HT-29 (cell line): ENCODE results near the gene IGFLR1. TPM values are rescaled to one million over a fixed set of nuclear protein-coding genes. Genes with fewer than 3 reads are reported as not detected.
"Not testable (repeated sequence)": the region's sequence is repeated elsewhere in the genome, so short reads cannot be mapped to it uniquely, and the experiment has no call there.

Experiments
- DNase-seq: peaks from one replicate; pipeline ENCODE4 v3.0.0-alpha.2; 2015; ENCODE audit warnings: low spot score
- total RNA-seq: library from RNA; depleted of rRNA; stranded (reverse); fragments of >200 nt; shearing (Covaris generic); gene quantifications from 2 replicates; pipeline ENCODE4 v1.2.3, GENCODE V29; 2014; rRNA removed

IGFLR1 gene
- total RNA-seq, 1 experiment from 2014 or later: 10.0 TPM

GRCh38 chr19:35710784-35711723 is 31.2 kb downstream of the IGFLR1 start:
- no peak for DNase-seq

DNA sequence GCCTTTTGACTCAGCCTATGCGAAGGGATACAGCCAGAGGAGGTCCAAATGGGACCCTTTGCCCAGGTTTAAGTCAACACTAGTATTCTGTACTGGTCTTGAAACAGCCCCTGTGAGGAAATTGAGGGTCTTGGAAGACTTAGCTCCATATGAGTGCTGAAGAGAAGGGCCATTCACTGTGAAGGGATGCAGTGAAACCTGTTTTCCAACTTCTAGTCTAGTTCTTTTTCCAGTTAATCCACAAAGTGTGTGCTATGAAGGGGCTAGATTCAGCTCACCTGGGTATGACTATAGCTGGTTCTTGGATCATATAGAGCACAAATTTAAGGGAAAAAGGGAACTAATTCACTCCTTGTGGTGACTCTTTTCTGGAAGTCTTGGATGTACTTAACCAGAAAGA is 33.9 kb downstream of the IGFLR1 start:
- DNase-seq: no peak

DNA sequence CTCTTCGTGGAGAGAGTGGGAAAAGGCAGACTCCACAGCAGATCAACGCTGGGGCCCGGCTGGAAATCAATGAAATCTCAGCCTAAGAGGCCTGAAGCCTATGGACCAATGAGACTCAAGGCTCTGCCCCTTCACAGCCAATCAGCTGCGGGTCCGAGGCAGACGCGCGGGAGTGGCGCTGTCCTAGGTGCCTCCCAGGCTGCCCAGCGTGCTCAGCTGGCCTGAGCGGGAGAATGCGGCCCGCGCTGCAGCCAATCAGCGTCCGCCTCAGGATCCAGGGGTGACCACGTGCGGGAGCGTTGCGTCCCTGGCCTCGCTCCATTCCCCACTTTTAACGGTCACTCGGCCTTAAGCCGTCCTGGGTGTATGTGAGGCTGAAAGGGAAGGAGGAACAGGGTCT is 38.0 kb downstream of the IGFLR1 start, which contains the start of gene ZBTB32:
TSS of gene ZBTB32 (plus strand) at position 341 of the 400 bp plus-strand sequence. CDS start 10,069 bp downstream, outside the sequence.
- no peak for DNase-seq

DNA sequence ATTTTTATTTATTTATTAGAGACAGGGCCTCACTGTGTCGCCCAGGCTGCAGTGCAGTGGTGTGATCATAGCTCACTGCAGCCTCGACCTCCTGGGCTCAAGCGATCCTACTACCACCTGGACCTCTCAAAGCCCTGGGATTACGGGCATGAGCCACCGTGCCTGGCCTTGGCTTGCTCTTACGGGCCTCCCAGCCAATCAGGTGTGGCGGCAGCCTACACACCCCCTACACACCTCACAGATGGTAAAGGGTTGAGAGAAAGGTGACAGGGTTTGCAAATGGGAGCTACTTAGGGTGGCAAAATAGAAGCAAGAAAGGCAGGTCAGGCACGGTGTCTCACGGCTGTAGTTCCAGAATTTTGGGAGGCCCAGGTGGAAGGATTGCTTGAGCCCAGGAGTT is 38.9 kb downstream of the IGFLR1 start:
- DNase-seq: no peak

GRCh38 chr19:35702223-35703012 is 39.8 kb downstream of the IGFLR1 start:
- DNase-seq: peak; percentile 99

DNA sequence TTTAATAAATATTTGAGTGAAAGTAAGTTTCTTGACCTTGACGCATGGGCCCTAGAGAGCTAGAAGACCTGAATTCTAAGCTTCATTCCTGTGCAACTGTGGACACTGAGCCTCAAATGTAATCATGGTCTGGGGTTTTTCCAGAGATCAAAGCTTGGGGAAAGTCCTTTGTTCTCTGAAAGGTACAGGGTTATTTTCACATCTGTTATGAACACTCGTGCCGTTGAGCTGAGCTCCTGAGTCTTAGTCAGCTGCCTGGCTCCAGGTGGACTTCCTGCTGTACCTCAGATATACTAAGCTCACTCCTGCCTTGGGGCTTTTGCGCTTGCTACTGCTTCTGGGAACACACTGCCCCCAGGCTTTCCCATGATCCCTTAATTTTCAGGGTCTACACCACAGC is 45.4 kb downstream of the IGFLR1 start:
- DNase-seq: no peak

- no peak for DNase-seq
These were observed 46.3 kb downstream of the IGFLR1 start for GRCh38 chr19:35695895-35696422.

GRCh38 chr19:35693835-35694599 is 48.2 kb downstream of the IGFLR1 start:
- DNase-seq: peak; percentile 98

DNA sequence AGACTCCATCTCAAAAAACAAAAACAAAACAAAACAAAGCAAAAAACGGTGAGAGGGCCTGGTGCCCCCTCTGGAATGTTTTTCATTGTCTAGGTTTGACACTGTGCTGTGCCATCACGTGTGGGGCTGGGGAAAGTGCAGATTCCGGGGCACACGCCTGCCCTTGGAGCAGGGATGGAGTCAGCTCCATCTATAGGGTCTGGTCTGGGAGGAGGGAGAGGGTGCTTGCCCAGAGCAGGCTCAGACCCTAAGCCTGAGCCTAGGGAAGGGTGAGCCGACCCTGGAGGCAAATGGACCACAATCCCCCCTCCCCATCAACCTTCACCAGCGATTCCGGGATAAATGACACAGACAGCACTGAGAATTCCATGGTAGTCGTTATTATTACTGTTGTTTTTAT is 48.8 kb downstream of the IGFLR1 start:
- DNase-seq: no peak

GRCh38 chr19:35692010-35692409 is 50.2 kb downstream of the IGFLR1 start:
- DNase-seq: peak; percentile 38

DNA sequence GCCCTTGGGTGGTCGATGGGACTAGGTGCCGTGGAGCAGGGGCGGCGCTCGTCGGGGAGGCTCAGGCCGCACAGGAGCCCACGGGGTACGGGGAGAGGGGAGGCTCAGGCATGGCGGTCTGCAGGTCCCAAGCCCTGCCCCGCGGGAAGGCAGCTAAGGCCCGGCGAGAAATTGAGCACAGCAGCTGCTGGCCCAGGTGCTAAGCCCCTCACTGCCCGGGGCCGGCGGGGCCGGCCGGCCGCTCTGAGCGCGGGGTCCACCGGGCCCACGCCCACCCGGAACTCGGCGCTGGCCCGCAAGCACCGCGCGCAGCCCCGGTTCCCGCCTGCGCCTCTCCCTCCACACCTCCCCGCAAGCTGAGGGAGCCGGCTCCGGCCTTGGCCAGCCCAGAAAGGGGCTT is 51.1 kb downstream of the IGFLR1 start:
- not testable (repeated sequence) for DNase-seq

DNA sequence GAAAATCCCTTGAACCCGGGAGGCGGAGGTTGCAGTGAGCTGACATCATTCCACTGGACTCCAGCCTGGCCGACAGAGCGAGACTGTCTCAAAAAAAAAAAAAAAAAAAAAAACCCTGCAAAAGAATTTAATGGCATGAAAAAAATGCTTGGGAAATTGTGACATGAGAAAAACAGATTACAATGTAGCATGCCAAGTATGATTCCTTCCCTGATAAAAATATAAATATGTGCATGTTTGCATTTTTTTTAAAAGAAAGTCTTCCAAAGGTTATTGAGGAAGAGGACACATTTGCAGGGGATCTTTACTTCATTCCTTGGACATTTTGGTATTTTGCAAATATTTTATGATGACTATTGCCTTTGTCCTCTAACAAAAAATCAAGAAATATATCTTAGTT is 52.4 kb downstream of the IGFLR1 start:
- no peak for DNase-seq

Other genes starting within 250 kb of the IGFLR1 start
- gene DMKN, start 228.8 kb downstream of the IGFLR1 start, total RNA-seq: 7.0 and 8.6 TPM in 2 replicates
- gene SBSN, start 214.1 kb downstream of the IGFLR1 start, total RNA-seq: not detected in 2 replicates
- not detected in 2 replicates for gene GAPDHS, start 209.0 kb downstream of the IGFLR1 start, total RNA-seq
- gene TMEM147, start 196.8 kb downstream of the IGFLR1 start, total RNA-seq: 184 and 206 TPM in 2 replicates
- gene ATP4A, start 178.8 kb downstream of the IGFLR1 start, total RNA-seq: 0.13 TPM in 1 of 2 replicates, not detected in the other
- gene PMIS2, start 156.3 kb downstream of the IGFLR1 start, total RNA-seq: not detected in 2 replicates
- 71.8 and 75.9 TPM in 2 replicates for gene HAUS5, start 129.7 kb downstream of the IGFLR1 start, total RNA-seq
- 218 and 225 TPM in 2 replicates for gene RBM42, start 113.4 kb downstream of the IGFLR1 start, total RNA-seq
- gene ETV2, start 100.7 kb downstream of the IGFLR1 start, total RNA-seq: 2.0 and 3.5 TPM in 2 replicates
- gene COX6B1, start 94.1 kb downstream of the IGFLR1 start, total RNA-seq: 846 and 847 TPM in 2 replicates
- gene UPK1A, start 75.9 kb downstream of the IGFLR1 start, total RNA-seq: not detected in 2 replicates
- not detected in 2 replicates for gene ZBTB32, start 37.9 kb downstream of the IGFLR1 start, total RNA-seq
- 29.3 and 30.9 TPM in 2 replicates for gene KMT2B, start 24.4 kb downstream of the IGFLR1 start, total RNA-seq
- gene U2AF1L4, start 3.0 kb upstream of the IGFLR1 start, total RNA-seq: 20.0 and 20.9 TPM in 2 replicates
- 76.2 and 77.0 TPM in 2 replicates for gene PSENEN, start 3.2 kb upstream of the IGFLR1 start, total RNA-seq
- 13.8 and 15.5 TPM in 2 replicates for gene LIN37, start 6.1 kb upstream of the IGFLR1 start, total RNA-seq
- gene HSPB6, start 14.6 kb upstream of the IGFLR1 start, total RNA-seq: not detected in 2 replicates
- gene PROSER3, start 15.7 kb upstream of the IGFLR1 start, total RNA-seq: 17.2 and 21.3 TPM in 2 replicates
- 4.0 and 57.4 TPM in 2 replicates for gene ARHGAP33, start 33.1 kb upstream of the IGFLR1 start, total RNA-seq
- gene PRODH2, start 70.4 kb upstream of the IGFLR1 start, total RNA-seq: not detected in 2 replicates
- not detected in 2 replicates for gene NPHS1, start 110.1 kb upstream of the IGFLR1 start, total RNA-seq
- gene KIRREL2, start 114.5 kb upstream of the IGFLR1 start, total RNA-seq: not detected in 2 replicates
- gene APLP1, start 126.1 kb upstream of the IGFLR1 start, total RNA-seq: 7.0 and 12.6 TPM in 2 replicates
- gene NFKBID, start 158.1 kb upstream of the IGFLR1 start, total RNA-seq: 26.6 and 31.0 TPM in 2 replicates
- gene HCST, start 160.1 kb upstream of the IGFLR1 start, total RNA-seq: 0.47 TPM in 1 of 2 replicates, not detected in the other
- not detected in 2 replicates for gene TYROBP, start 165.8 kb upstream of the IGFLR1 start, total RNA-seq
- 3.0 and 6.5 TPM in 2 replicates for gene LRFN3, start 193.9 kb upstream of the IGFLR1 start, total RNA-seq